ENCODE measurements around the gene ITGA11.

DNA sequence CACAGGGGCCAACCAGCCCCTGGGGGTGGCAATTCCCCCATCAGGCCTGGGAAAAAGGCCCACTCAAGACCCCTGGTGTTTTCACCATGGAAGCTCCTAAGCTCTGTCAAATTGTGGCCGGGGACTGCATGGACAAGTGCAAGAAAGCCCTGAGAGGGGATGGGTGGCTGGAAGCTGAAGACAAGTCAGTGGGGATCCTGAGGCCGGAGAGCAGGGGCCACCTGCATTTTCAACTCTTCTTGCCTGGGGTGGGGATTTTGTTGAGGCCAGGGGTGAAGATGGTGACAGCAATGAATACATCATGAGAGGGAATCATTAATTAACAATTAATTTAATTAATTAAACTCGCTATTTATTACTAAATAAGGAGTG is 120.5 kb downstream of the ITGA11 start:
- TF ChIP-seq, protein P1, sequence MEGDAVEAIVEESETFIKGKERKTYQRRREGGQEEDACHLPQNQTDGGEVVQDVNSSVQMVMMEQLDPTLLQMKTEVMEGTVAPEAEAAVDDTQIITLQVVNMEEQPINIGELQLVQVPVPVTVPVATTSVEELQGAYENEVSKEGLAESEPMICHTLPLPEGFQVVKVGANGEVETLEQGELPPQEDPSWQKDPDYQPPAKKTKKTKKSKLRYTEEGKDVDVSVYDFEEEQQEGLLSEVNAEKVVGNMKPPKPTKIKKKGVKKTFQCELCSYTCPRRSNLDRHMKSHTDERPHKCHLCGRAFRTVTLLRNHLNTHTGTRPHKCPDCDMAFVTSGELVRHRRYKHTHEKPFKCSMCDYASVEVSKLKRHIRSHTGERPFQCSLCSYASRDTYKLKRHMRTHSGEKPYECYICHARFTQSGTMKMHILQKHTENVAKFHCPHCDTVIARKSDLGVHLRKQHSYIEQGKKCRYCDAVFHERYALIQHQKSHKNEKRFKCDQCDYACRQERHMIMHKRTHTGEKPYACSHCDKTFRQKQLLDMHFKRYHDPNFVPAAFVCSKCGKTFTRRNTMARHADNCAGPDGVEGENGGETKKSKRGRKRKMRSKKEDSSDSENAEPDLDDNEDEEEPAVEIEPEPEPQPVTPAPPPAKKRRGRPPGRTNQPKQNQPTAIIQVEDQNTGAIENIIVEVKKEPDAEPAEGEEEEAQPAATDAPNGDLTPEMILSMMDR (IDR thresholded peaks at IDR 0.05 in 8 of 11, conservative IDR thresholded peaks at IDR 0.05 in 3 of 11) = no peak
- no peak for TF ChIP-seq POLR2A (IDR thresholded peaks at IDR 0.05)
- no peak for TF ChIP-seq POLR2AphosphoS5 (IDR thresholded peaks at IDR 0.05)

All from spleen (tissue), 7 donors.